ENCODE results near the gene METTL16. TPM values are rescaled to one million over a fixed set of nuclear protein-coding genes. Genes with fewer than 3 reads are reported as not detected.

The METTL16 gene
- total RNA-seq, 1 experiment from 2014 or later, result 37.6 TPM

DNA sequence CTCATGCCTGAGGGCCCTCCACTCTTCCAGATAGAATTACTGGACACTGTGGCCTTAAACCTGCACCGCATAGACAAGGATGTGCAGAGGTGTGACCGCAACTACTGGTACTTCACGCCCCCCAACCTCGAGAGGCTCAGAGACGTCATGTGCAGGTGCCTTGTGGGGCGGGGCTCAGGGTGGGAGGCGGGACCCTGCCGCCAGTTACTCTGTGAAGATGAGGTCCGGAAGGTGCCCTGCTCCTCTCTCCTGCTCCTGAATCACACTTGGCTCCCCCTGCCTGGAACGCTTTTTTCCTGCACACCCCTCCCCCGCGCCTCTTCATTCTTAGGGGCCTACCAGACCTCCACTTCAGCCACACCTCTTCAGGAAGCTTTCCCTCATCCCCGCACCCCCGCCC, 135.6 kb downstream of the METTL16 start:
- ChIA-PET POLR2A (no interaction called here), RAD21 (ENCODE audit: low non-redundant PET in 1 of 2, low total read pairs in 2 of 2, uncharacterized antibody in 2 of 2, unreplicated experiment in 2 of 2) (no interaction called here), CTCF (no interaction called here)
- Histone ChIP-seq H3K9me2 (ENCODE audit: insufficient read depth) (no peaks in the 10 kb centered on the region), H3K4me3 (replicated peaks in 1 of 2; ENCODE audit: low read depth in 1 of 2, low read length in 2 of 2) (no peak overlapping the region), H3K36me3 (ENCODE audit: control insufficient read depth in 1 of 2, insufficient read depth in 2 of 2, low read length in 2 of 2) (peaks cover 3 to 4% of the 10 kb centered on the region in 2 experiments; a peak in 3 of 4 replicates), H3K27ac (ENCODE audit: low read depth, low read length) (no peak overlapping the region), H2AFZ (ENCODE audit: low read depth, low read length, poor library complexity, severe bottlenecking) (no peak overlapping the region), H3K4me2 (ENCODE audit: low read length) (no peak overlapping the region), H3K9ac (ENCODE audit: low read length) (no peak overlapping the region), H3K27me3 (ENCODE audit: insufficient read depth, low read length) (no peaks in the 10 kb centered on the region), H3K79me2 (ENCODE audit: insufficient read depth, low read length) (no peaks in the 10 kb centered on the region), H3K9me3 (ENCODE audit: control insufficient read depth in 1 of 2, insufficient read depth in 1 of 2, low read depth in 1 of 2, low read length in 2 of 2) (no peaks in the 10 kb centered on the region), H4K20me1 (ENCODE audit: insufficient read depth) (no peaks in the 10 kb centered on the region), H3K4me1 (ENCODE audit: control insufficient read depth in 1 of 2, insufficient read depth in 2 of 2, low read length in 2 of 2) (no peaks in the 10 kb centered on the region)
- TF ChIP-seq TCF7L2 (IDR thresholded peaks at IDR 0.05; ENCODE audit: borderline replicate concordance, extremely low read depth, insufficient read depth, insufficient read length) (no peak), CEBPB (IDR thresholded peaks at IDR 0.05; ENCODE audit: low read depth) (no peak), POLR2AphosphoS5 (IDR thresholded peaks at IDR 0.05; ENCODE audit: low read depth, low read length) (no peak), JUND (IDR thresholded peaks at IDR 0.05) (no peak)
- BruUV-seq (replicated peaks), result no TSS peak
- DNase-seq (ENCODE audit: low read depth, low spot score), result no peak
- intact Hi-C loops (cut with micrococcal nuclease), result no loop called here
- no peak for ATAC-seq

DNA sequence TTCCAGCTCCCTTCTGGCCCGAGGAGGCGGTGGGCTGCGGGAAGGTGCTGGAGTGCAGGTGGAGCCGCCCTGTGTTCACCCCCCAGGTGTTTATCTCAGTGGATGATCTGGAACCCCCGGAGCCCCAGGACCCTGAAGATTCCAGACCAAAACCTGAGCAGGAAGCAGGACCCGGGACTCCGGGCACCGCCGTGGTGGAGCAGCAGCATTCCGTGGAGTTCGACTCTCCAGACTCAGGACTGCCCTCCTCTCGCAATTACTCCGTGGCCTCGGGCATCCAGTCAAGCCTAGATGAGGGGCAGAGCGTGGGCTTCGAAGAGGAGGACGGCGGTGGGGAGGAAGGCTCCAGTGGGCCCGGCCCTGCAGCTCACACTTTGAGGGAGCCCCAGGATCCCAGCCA, 136.3 kb downstream of the METTL16 start:
- DNase-seq (ENCODE audit: low read depth, low spot score), result no peak
- H4K20me1 ChIP-seq (ENCODE audit: insufficient read depth), result no peaks in the 10 kb centered on the region
- ChIA-PET CTCF (no interaction called here), POLR2A (no interaction called here), RAD21 (ENCODE audit: low non-redundant PET in 1 of 2, low total read pairs in 2 of 2, uncharacterized antibody in 2 of 2, unreplicated experiment in 2 of 2) (no interaction called here)
- ATAC-seq, result no peak
- no peak overlapping the region for H3K4me3 ChIP-seq (replicated peaks in 1 of 2; ENCODE audit: low read depth in 1 of 2, low read length in 2 of 2)
- no peak overlapping the region for H2AFZ ChIP-seq (ENCODE audit: low read depth, low read length, poor library complexity, severe bottlenecking)
- TF ChIP-seq, protein P1, sequence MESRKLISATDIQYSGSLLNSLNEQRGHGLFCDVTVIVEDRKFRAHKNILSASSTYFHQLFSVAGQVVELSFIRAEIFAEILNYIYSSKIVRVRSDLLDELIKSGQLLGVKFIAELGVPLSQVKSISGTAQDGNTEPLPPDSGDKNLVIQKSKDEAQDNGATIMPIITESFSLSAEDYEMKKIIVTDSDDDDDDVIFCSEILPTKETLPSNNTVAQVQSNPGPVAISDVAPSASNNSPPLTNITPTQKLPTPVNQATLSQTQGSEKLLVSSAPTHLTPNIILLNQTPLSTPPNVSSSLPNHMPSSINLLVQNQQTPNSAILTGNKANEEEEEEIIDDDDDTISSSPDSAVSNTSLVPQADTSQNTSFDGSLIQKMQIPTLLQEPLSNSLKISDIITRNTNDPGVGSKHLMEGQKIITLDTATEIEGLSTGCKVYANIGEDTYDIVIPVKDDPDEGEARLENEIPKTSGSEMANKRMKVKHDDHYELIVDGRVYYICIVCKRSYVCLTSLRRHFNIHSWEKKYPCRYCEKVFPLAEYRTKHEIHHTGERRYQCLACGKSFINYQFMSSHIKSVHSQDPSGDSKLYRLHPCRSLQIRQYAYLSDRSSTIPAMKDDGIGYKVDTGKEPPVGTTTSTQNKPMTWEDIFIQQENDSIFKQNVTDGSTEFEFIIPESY (IDR thresholded peaks at IDR 0.05; ENCODE audit: extremely low read depth, insufficient replicate concordance, low read length), result no peak
- TF ChIP-seq CBX3 (IDR thresholded peaks at IDR 0.05; ENCODE audit: low read depth) (no peak), ZNF274 (IDR thresholded peaks at IDR 0.05; ENCODE audit: low read depth, low read length) (no peak), CEBPB (IDR thresholded peaks at IDR 0.05; ENCODE audit: low read depth) (no peak), POLR2AphosphoS5 (IDR thresholded peaks at IDR 0.05; ENCODE audit: low read depth, low read length) (no peak), SRF (IDR thresholded peaks at IDR 0.05; ENCODE audit: low read depth) (no peak), ZFX (IDR thresholded peaks at IDR 0.05) (no peak), TCF7L2 (IDR thresholded peaks at IDR 0.05; ENCODE audit: borderline replicate concordance, extremely low read depth, insufficient read depth, insufficient read length) (no peak), EZH2 (IDR thresholded peaks at IDR 0.05) (no peak), YY1 (IDR thresholded peaks at IDR 0.05; ENCODE audit: extremely low read depth, insufficient replicate concordance, low read depth, low read length) (no peak), ELF1 (IDR thresholded peaks at IDR 0.05; ENCODE audit: borderline replicate concordance, low read depth) (no peak), EGR1 (IDR thresholded peaks at IDR 0.05; ENCODE audit: low read depth) (no peak), FOSL1 (IDR thresholded peaks at IDR 0.05; ENCODE audit: low read depth) (no peak)
- TF ChIP-seq, protein P2, sequence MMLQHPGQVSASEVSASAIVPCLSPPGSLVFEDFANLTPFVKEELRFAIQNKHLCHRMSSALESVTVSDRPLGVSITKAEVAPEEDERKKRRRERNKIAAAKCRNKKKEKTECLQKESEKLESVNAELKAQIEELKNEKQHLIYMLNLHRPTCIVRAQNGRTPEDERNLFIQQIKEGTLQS (IDR thresholded peaks at IDR 0.05), result no peak
- TF ChIP-seq, protein P3, sequence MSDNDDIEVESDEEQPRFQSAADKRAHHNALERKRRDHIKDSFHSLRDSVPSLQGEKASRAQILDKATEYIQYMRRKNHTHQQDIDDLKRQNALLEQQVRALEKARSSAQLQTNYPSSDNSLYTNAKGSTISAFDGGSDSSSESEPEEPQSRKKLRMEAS (IDR thresholded peaks at IDR 0.05), result no peak
- peaks cover 3 to 4% of the 10 kb centered on the region in 2 experiments; a peak in 3 of 4 replicates for H3K36me3 ChIP-seq (ENCODE audit: control insufficient read depth in 1 of 2, insufficient read depth in 2 of 2, low read length in 2 of 2)
- no peaks in the 10 kb centered on the region for H3K27me3 ChIP-seq (ENCODE audit: insufficient read depth, low read length)
- intact Hi-C loops (cut with micrococcal nuclease), result no loop called here
- no peak overlapping the region for H3K4me2 ChIP-seq (ENCODE audit: low read length)
- BruUV-seq (replicated peaks), result no TSS peak
- H3K79me2 ChIP-seq (ENCODE audit: insufficient read depth, low read length), result no peaks in the 10 kb centered on the region
- H3K27ac ChIP-seq (ENCODE audit: low read depth, low read length), result no peak overlapping the region
- H3K9ac ChIP-seq (ENCODE audit: low read length), result no peak overlapping the region
- no peaks in the 10 kb centered on the region for H3K4me1 ChIP-seq (ENCODE audit: control insufficient read depth in 1 of 2, insufficient read depth in 2 of 2, low read length in 2 of 2)
- H3K9me3 ChIP-seq (ENCODE audit: control insufficient read depth in 1 of 2, insufficient read depth in 1 of 2, low read depth in 1 of 2, low read length in 2 of 2), result no peaks in the 10 kb centered on the region
- H3K9me2 ChIP-seq (ENCODE audit: insufficient read depth), result no peaks in the 10 kb centered on the region

Data from HCT116 (cell line).